ENCODE results near the gene KCNH8.

The KCNH8 gene

GRCh38 chr3:19439944-19440343, 291.6 kb downstream of the KCNH8 start:
- Histone ChIP-seq H3K9ac (ENCODE audit: low read depth, low read length) (no peak overlapping the region), H3K9me3 (replicated peaks; ENCODE audit: low read length) (peaks cover 7% of the 10 kb centered on the region), H3K4me1 (ENCODE audit: control insufficient read depth, insufficient read depth, low read length) (no peaks in the 10 kb centered on the region), H3K36me3 (ENCODE audit: insufficient read depth, low read length) (no peaks in the 10 kb centered on the region), H3K4me2 (ENCODE audit: low read length) (no peak overlapping the region), H3K4me3 (ENCODE audit: low read length) (no peak overlapping the region), H3K27me3 (ENCODE audit: control insufficient read depth, insufficient read depth, low read length) (no peaks in the 10 kb centered on the region)

GRCh38 chr3:19446138-19446537, 297.8 kb downstream of the KCNH8 start:
- Histone ChIP-seq H3K4me2 (ENCODE audit: low read length) (no peak overlapping the region), H3K9me3 (replicated peaks; ENCODE audit: low read length) (no peaks in the 10 kb centered on the region), H3K9ac (ENCODE audit: low read depth, low read length) (no peak overlapping the region), H3K4me1 (ENCODE audit: control insufficient read depth, insufficient read depth, low read length) (no peaks in the 10 kb centered on the region), H3K4me3 (ENCODE audit: low read length) (no peak overlapping the region), H3K27me3 (ENCODE audit: control insufficient read depth, insufficient read depth, low read length) (no peaks in the 10 kb centered on the region), H3K36me3 (ENCODE audit: insufficient read depth, low read length) (no peaks in the 10 kb centered on the region)

GRCh38 chr3:19446687-19447086, 298.4 kb downstream of the KCNH8 start:
- H3K9ac ChIP-seq (ENCODE audit: low read depth, low read length), result no peak overlapping the region
- H3K27me3 ChIP-seq (ENCODE audit: control insufficient read depth, insufficient read depth, low read length), result no peaks in the 10 kb centered on the region
- H3K9me3 ChIP-seq (replicated peaks; ENCODE audit: low read length), result no peaks in the 10 kb centered on the region
- no peak overlapping the region for H3K4me2 ChIP-seq (ENCODE audit: low read length)
- no peaks in the 10 kb centered on the region for H3K36me3 ChIP-seq (ENCODE audit: insufficient read depth, low read length)
- H3K4me3 ChIP-seq (ENCODE audit: low read length), result no peak overlapping the region
- no peaks in the 10 kb centered on the region for H3K4me1 ChIP-seq (ENCODE audit: control insufficient read depth, insufficient read depth, low read length)

- no peak overlapping the region for H3K4me2 ChIP-seq (ENCODE audit: low read length)
These were observed 307.2 kb downstream of the KCNH8 start for GRCh38 chr3:19455546-19455945.

GRCh38 chr3:19456738-19457137, 308.4 kb downstream of the KCNH8 start:
- H3K9ac ChIP-seq (ENCODE audit: low read depth, low read length), result no peak overlapping the region
- H3K27me3 ChIP-seq (ENCODE audit: control insufficient read depth, insufficient read depth, low read length), result no peaks in the 10 kb centered on the region
- H3K36me3 ChIP-seq (ENCODE audit: insufficient read depth, low read length), result no peaks in the 10 kb centered on the region
- H3K4me3 ChIP-seq (ENCODE audit: low read length), result no peak overlapping the region
- H3K4me2 ChIP-seq (ENCODE audit: low read length), result no peak overlapping the region
- no peaks in the 10 kb centered on the region for H3K9me3 ChIP-seq (replicated peaks; ENCODE audit: low read length)
- H3K4me1 ChIP-seq (ENCODE audit: control insufficient read depth, insufficient read depth, low read length), result no peaks in the 10 kb centered on the region

More at GRCh38 chr3:19455546-19455945, 307.2 kb downstream of the KCNH8 start:
- no peaks in the 10 kb centered on the region for H3K27me3 ChIP-seq (ENCODE audit: control insufficient read depth, insufficient read depth, low read length)
- H3K9me3 ChIP-seq (replicated peaks; ENCODE audit: low read length), result no peaks in the 10 kb centered on the region
- no peak overlapping the region for H3K4me3 ChIP-seq (ENCODE audit: low read length)
- no peaks in the 10 kb centered on the region for H3K4me1 ChIP-seq (ENCODE audit: control insufficient read depth, insufficient read depth, low read length)
- H3K9ac ChIP-seq (ENCODE audit: low read depth, low read length), result no peak overlapping the region
- no peaks in the 10 kb centered on the region for H3K36me3 ChIP-seq (ENCODE audit: insufficient read depth, low read length)

GRCh38 chr3:19457449-19457848, 309.1 kb downstream of the KCNH8 start:
- no peaks in the 10 kb centered on the region for H3K36me3 ChIP-seq (ENCODE audit: insufficient read depth, low read length)
- no peak overlapping the region for H3K9ac ChIP-seq (ENCODE audit: low read depth, low read length)
- no peaks in the 10 kb centered on the region for H3K27me3 ChIP-seq (ENCODE audit: control insufficient read depth, insufficient read depth, low read length)

GRCh38 chr3:19467761-19468160, 319.5 kb downstream of the KCNH8 start:
- Histone ChIP-seq H3K9me3 (replicated peaks; ENCODE audit: low read length) (no peaks in the 10 kb centered on the region), H3K4me2 (ENCODE audit: low read length) (no peak overlapping the region), H3K4me3 (ENCODE audit: low read length) (no peak overlapping the region), H3K36me3 (ENCODE audit: insufficient read depth, low read length) (no peaks in the 10 kb centered on the region), H3K4me1 (ENCODE audit: control insufficient read depth, insufficient read depth, low read length) (no peaks in the 10 kb centered on the region), H3K27me3 (ENCODE audit: control insufficient read depth, insufficient read depth, low read length) (no peaks in the 10 kb centered on the region), H3K9ac (ENCODE audit: low read depth, low read length) (no peak overlapping the region)

More at GRCh38 chr3:19457449-19457848, 309.1 kb downstream of the KCNH8 start:
- Histone ChIP-seq H3K4me2 (ENCODE audit: low read length) (no peak overlapping the region), H3K9me3 (replicated peaks; ENCODE audit: low read length) (no peaks in the 10 kb centered on the region), H3K4me3 (ENCODE audit: low read length) (no peak overlapping the region), H3K4me1 (ENCODE audit: control insufficient read depth, insufficient read depth, low read length) (no peaks in the 10 kb centered on the region)

- Histone ChIP-seq H3K9ac (ENCODE audit: low read depth, low read length) (no peak overlapping the region), H3K4me3 (ENCODE audit: low read length) (no peak overlapping the region), H3K9me3 (replicated peaks; ENCODE audit: low read length) (no peaks in the 10 kb centered on the region), H3K4me1 (ENCODE audit: control insufficient read depth, insufficient read depth, low read length) (no peaks in the 10 kb centered on the region), H3K36me3 (ENCODE audit: insufficient read depth, low read length) (no peaks in the 10 kb centered on the region), H3K27me3 (ENCODE audit: control insufficient read depth, insufficient read depth, low read length) (no peaks in the 10 kb centered on the region), H3K4me2 (ENCODE audit: low read length) (no peak overlapping the region)
These were observed 322.8 kb downstream of the KCNH8 start for GRCh38 chr3:19471138-19471537.

- Histone ChIP-seq H3K4me3 (ENCODE audit: low read length) (no peak overlapping the region), H3K36me3 (ENCODE audit: insufficient read depth, low read length) (no peaks in the 10 kb centered on the region), H3K9ac (ENCODE audit: low read depth, low read length) (no peak overlapping the region), H3K4me2 (ENCODE audit: low read length) (no peak overlapping the region), H3K4me1 (ENCODE audit: control insufficient read depth, insufficient read depth, low read length) (no peaks in the 10 kb centered on the region), H3K27me3 (ENCODE audit: control insufficient read depth, insufficient read depth, low read length) (no peaks in the 10 kb centered on the region), H3K9me3 (replicated peaks; ENCODE audit: low read length) (no peaks in the 10 kb centered on the region)
These were observed 325.8 kb downstream of the KCNH8 start for GRCh38 chr3:19473971-19474580.

GRCh38 chr3:19476281-19476680, 328.0 kb downstream of the KCNH8 start:
- Histone ChIP-seq H3K4me3 (ENCODE audit: low read length) (no peak overlapping the region), H3K4me2 (ENCODE audit: low read length) (no peak overlapping the region), H3K36me3 (ENCODE audit: insufficient read depth, low read length) (no peaks in the 10 kb centered on the region), H3K4me1 (ENCODE audit: control insufficient read depth, insufficient read depth, low read length) (no peaks in the 10 kb centered on the region), H3K27me3 (ENCODE audit: control insufficient read depth, insufficient read depth, low read length) (no peaks in the 10 kb centered on the region), H3K9ac (ENCODE audit: low read depth, low read length) (no peak overlapping the region), H3K9me3 (replicated peaks; ENCODE audit: low read length) (no peaks in the 10 kb centered on the region)

- Histone ChIP-seq H3K9ac (ENCODE audit: low read depth, low read length) (no peak overlapping the region), H3K4me3 (ENCODE audit: low read length) (no peak overlapping the region), H3K27me3 (ENCODE audit: control insufficient read depth, insufficient read depth, low read length) (no peaks in the 10 kb centered on the region), H3K4me1 (ENCODE audit: control insufficient read depth, insufficient read depth, low read length) (no peaks in the 10 kb centered on the region), H3K9me3 (replicated peaks; ENCODE audit: low read length) (no peaks in the 10 kb centered on the region), H3K4me2 (ENCODE audit: low read length) (no peak overlapping the region), H3K36me3 (ENCODE audit: insufficient read depth, low read length) (no peaks in the 10 kb centered on the region)
These were observed 337.0 kb downstream of the KCNH8 start for GRCh38 chr3:19485267-19485666.

- Histone ChIP-seq H3K4me3 (ENCODE audit: low read length) (no peak overlapping the region), H3K4me1 (ENCODE audit: control insufficient read depth, insufficient read depth, low read length) (no peaks in the 10 kb centered on the region), H3K27me3 (ENCODE audit: control insufficient read depth, insufficient read depth, low read length) (no peaks in the 10 kb centered on the region), H3K9ac (ENCODE audit: low read depth, low read length) (no peak overlapping the region), H3K36me3 (ENCODE audit: insufficient read depth, low read length) (no peaks in the 10 kb centered on the region), H3K9me3 (replicated peaks; ENCODE audit: low read length) (no peaks in the 10 kb centered on the region), H3K4me2 (ENCODE audit: low read length) (no peak overlapping the region)
These were observed 339.1 kb downstream of the KCNH8 start for GRCh38 chr3:19487386-19487785.
